ENCODE data around the gene FEM1A. TPM values are rescaled to one million over a fixed set of nuclear protein-coding genes. Genes with fewer than 3 reads are reported as not detected.

FEM1A gene
- total RNA-seq, 5 donors from 2014 or later (not counting 1 experiment from before 2014, with no cell fraction given) = 9.7 to 17.7 (median 16.1) TPM

DNA sequence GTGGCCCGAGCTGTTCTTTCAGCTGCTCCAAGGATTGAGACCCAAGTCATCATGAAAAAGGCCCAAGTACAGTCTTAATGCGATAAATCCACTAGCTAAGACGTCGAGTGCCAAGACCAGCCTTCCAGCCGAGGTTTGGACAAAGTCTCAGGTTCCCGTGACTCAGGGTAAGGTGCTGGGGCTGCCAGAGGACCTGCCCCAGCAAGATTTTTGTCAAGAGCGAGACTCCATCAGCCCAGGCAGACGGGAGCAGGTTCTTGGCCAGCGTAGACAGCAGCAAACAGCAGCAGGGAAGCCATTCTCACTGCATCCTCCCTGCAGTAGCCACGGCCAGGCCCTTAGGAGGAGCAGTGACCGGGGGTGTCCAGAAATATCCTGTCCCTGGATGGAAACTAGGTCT lies 3.4 kb downstream of the FEM1A start:
- Mint-ChIP-seq H3K9me3 (no peaks in the 10 kb centered on the region), H3K4me1 (peaks cover 26 to 46% (median 44%) of the 10 kb centered on the region in 3 donors), H3K27ac (no peak overlapping the region), H3K27me3 (no peaks in the 10 kb centered on the region), H3K36me3 (peaks cover 27% of the 10 kb centered on the region), H3K4me3 (no peak overlapping the region)
- ATAC-seq (replicated peaks in 1 of 4) (no peak), DNase-seq (no peak)
- Histone ChIP-seq H3K4me3 (ENCODE audit: control insufficient read depth in 1 of 2, extremely low read depth in 1 of 2, low read length in 1 of 2) (no peak overlapping the region), H3K27ac (ENCODE audit: low read length) (no peak overlapping the region), H3K27me3 (replicated peaks in 1 of 2; ENCODE audit: control insufficient read depth in 2 of 2, extremely low read depth in 1 of 2, insufficient read depth in 2 of 2, low read length in 1 of 2) (no peaks in the 10 kb centered on the region), H3K36me3 (ENCODE audit: control insufficient read depth in 2 of 2, extremely low read depth in 1 of 2, insufficient read depth in 1 of 2, low read length in 1 of 2) (peaks cover 10 to 47% of the 10 kb centered on the region in 2 donors), H3K4me1 (ENCODE audit: control insufficient read depth in 1 of 2, extremely low read depth in 1 of 2, insufficient read depth in 2 of 2, low read length in 2 of 2) (peaks cover 3 to 44% of the 10 kb centered on the region in 2 experiments), H3K9me3 (no peaks in the 10 kb centered on the region)
- POLR2A ChIA-PET = no interaction called here
- CTCF ChIA-PET = interaction anchor here in 1 of 2 donors (0.7 kb wide), 1 partner anchor 47 kb away, joined by 3 read pairs; no protein-coding TSS in a partner anchor
- WGBS (ENCODE audit: insufficient coverage) = 90% methylated on average over 9 of the region's 11 CpGs

DNA sequence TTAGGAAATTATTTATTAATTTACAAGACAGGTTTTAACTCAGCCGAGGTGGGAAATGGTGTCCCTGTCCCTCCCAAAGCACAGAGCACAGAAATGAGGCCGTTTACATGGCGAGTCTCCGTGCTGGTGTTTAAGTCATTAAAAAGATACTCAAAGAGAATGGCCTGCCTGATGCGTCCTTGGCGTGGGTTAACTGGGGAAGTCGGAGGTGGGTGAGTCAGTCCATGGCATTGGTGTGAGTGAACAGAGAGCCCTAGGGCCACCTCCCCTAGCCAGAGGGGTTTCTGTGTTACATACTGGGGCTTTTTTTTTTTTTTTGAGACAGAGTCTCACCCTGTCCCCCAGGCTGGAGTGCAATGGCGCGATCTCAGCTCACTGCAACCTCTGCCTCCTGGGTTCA lies 3.9 kb downstream of the FEM1A start:
- no peak for DNase-seq
- Histone ChIP-seq H3K4me1 (ENCODE audit: control insufficient read depth in 1 of 2, extremely low read depth in 1 of 2, insufficient read depth in 2 of 2, low read length in 2 of 2) (peaks cover 3 to 44% of the 10 kb centered on the region in 2 experiments), H3K9me3 (no peaks in the 10 kb centered on the region), H3K36me3 (ENCODE audit: control insufficient read depth in 2 of 2, extremely low read depth in 1 of 2, insufficient read depth in 1 of 2, low read length in 1 of 2) (peaks cover 10 to 49% of the 10 kb centered on the region in 2 donors), H3K27ac (ENCODE audit: low read length) (no peak overlapping the region), H3K4me3 (ENCODE audit: control insufficient read depth in 1 of 2, extremely low read depth in 1 of 2, low read length in 1 of 2) (no peak overlapping the region), H3K27me3 (replicated peaks in 1 of 2; ENCODE audit: control insufficient read depth in 2 of 2, extremely low read depth in 1 of 2, insufficient read depth in 2 of 2, low read length in 1 of 2) (no peaks in the 10 kb centered on the region)
- no peaks in the 10 kb centered on the region for H3K27me3 Mint-ChIP-seq
- no peak overlapping the region for H3K4me3 Mint-ChIP-seq
- peaks cover 26 to 46% (median 44%) of the 10 kb centered on the region in 3 donors for H3K4me1 Mint-ChIP-seq
- ChIA-PET CTCF (no interaction called here), POLR2A (no interaction called here)
- H3K36me3 Mint-ChIP-seq = peaks cover 28% of the 10 kb centered on the region
- WGBS (ENCODE audit: insufficient coverage) = no CpG with 5 or more reads among the region's 9 CpGs
- H3K27ac Mint-ChIP-seq = no peak overlapping the region
- ATAC-seq (replicated peaks in 1 of 4) = no peak
- H3K9me3 Mint-ChIP-seq = no peaks in the 10 kb centered on the region

- POLR2A ChIA-PET = interaction anchor here in 1 of 2 donors (0.7 kb wide), 1 partner anchor 1038 kb away, joined by 3 read pairs; the partner anchor contains the start of gene MRPL54
- Mint-ChIP-seq H3K9me3 (no peaks in the 10 kb centered on the region), H3K4me3 (no peak overlapping the region), H3K27me3 (no peaks in the 10 kb centered on the region), H3K36me3 (peaks cover 14% of the 10 kb centered on the region), H3K27ac (no peak overlapping the region), H3K4me1 (peaks cover 10 to 12% (median 12%) of the 10 kb centered on the region in 3 donors)
- DNase-seq (no peak), ATAC-seq (replicated peaks in 1 of 4) (no peak)
- Histone ChIP-seq H3K27ac (ENCODE audit: low read length) (no peak overlapping the region), H3K36me3 (ENCODE audit: control insufficient read depth in 2 of 2, extremely low read depth in 1 of 2, insufficient read depth in 1 of 2, low read length in 1 of 2) (peaks cover 4 to 18% of the 10 kb centered on the region in 2 donors), H3K4me3 (ENCODE audit: control insufficient read depth in 1 of 2, extremely low read depth in 1 of 2, low read length in 1 of 2) (no peak overlapping the region), H3K27me3 (replicated peaks in 1 of 2; ENCODE audit: control insufficient read depth in 2 of 2, extremely low read depth in 1 of 2, insufficient read depth in 2 of 2, low read length in 1 of 2) (no peaks in the 10 kb centered on the region), H3K4me1 (ENCODE audit: control insufficient read depth in 1 of 2, extremely low read depth in 1 of 2, insufficient read depth in 2 of 2, low read length in 2 of 2) (peaks cover 0 to 10% of the 10 kb centered on the region in 2 experiments), H3K9me3 (no peaks in the 10 kb centered on the region)
- WGBS (ENCODE audit: insufficient coverage) = 92% methylated on average over 20 of the region's 23 CpGs
- CTCF ChIA-PET = interaction anchor here in 1 of 2 donors (0.6 kb wide), 1 partner anchor 58 kb away, joined by 6 read pairs; no protein-coding TSS in a partner anchor
Observed at GRCh38 chr19:4800591-4801081, 9.1 kb downstream of the FEM1A start.

DNA sequence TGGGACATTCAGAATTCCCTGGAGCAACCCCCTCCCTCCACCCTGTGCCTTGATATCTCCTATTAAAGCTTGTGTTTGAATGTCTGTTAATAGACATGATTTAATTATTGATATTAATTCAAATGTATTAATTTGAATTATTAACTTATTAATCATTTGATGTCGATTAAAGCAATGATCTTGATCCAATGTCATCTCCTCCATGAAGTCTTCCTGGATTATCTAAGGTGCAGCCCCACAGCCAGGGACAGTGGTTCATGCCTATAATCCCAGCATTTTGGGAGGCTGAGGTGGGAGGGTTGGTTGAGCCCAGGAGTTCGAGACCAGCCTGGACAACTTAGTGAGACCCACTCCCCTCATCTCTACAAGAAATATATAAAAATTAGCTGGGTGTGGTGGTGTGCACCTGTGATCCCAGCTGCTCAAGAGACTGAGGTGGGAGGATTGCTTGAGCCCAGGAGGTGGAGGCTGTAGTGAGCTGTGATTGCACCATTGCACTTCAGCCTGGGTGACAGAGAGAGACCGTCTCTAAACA lies 9.6 kb downstream of the FEM1A start:
- ATAC-seq (replicated peaks in 1 of 4) (no peak), DNase-seq (no peak)
- H3K4me1 Mint-ChIP-seq = peaks cover 8 to 9% (median 9%) of the 10 kb centered on the region in 3 donors
- Histone ChIP-seq H3K36me3 (ENCODE audit: control insufficient read depth in 2 of 2, extremely low read depth in 1 of 2, insufficient read depth in 1 of 2, low read length in 1 of 2) (peaks cover 4 to 18% of the 10 kb centered on the region in 2 donors), H3K27me3 (replicated peaks in 1 of 2; ENCODE audit: control insufficient read depth in 2 of 2, extremely low read depth in 1 of 2, insufficient read depth in 2 of 2, low read length in 1 of 2) (no peaks in the 10 kb centered on the region), H3K4me3 (ENCODE audit: control insufficient read depth in 1 of 2, extremely low read depth in 1 of 2, low read length in 1 of 2) (no peak overlapping the region), H3K4me1 (ENCODE audit: control insufficient read depth in 1 of 2, extremely low read depth in 1 of 2, insufficient read depth in 2 of 2, low read length in 2 of 2) (peaks cover 0 to 10% of the 10 kb centered on the region in 2 experiments), H3K9me3 (no peaks in the 10 kb centered on the region), H3K27ac (ENCODE audit: low read length) (no peak overlapping the region)
- H3K36me3 Mint-ChIP-seq = peaks cover 14% of the 10 kb centered on the region
- WGBS (ENCODE audit: insufficient coverage) = no CpG with 5 or more reads among the region's 3 CpGs
- POLR2A ChIA-PET = no interaction called here
- CTCF ChIA-PET = interaction anchor here in 1 of 2 donors (0.7 kb wide), 1 partner anchor 156 kb away, joined by 3 read pairs; no protein-coding TSS in a partner anchor
- H3K4me3 Mint-ChIP-seq = no peak overlapping the region
- no peak overlapping the region for H3K27ac Mint-ChIP-seq
- H3K27me3 Mint-ChIP-seq = no peaks in the 10 kb centered on the region
- H3K9me3 Mint-ChIP-seq = no peaks in the 10 kb centered on the region

DNA sequence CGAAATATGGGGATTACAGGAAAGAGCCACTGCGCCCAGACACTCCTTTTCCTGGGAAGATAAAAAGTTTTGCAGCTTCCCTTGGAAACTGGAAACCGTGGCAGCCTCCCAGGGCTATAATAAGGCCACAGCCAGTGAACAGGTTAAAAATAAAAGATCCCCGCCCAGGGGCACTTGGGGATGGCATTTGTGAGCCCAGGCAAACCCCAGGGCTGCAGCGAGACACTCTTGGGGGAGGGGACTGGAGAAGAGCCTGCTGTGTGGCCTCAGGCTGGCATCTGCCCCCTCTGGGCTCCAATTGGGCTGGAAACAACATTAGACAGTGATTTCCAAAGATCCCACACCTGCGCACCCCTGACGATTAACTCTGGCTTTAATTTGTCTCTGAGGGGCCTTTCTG lies 11.2 kb downstream of the FEM1A start:
- H3K4me1 ChIP-seq (ENCODE audit: control insufficient read depth in 1 of 2, extremely low read depth in 1 of 2, insufficient read depth in 2 of 2, low read length in 2 of 2) = peaks cover 0 to 6% of the 10 kb centered on the region in 2 experiments
- no peaks in the 10 kb centered on the region for H3K9me3 ChIP-seq
- no peaks in the 10 kb centered on the region for H3K27me3 ChIP-seq (replicated peaks in 1 of 2; ENCODE audit: control insufficient read depth in 2 of 2, extremely low read depth in 1 of 2, insufficient read depth in 2 of 2, low read length in 1 of 2)
- peaks cover 0 to 4% of the 10 kb centered on the region in 2 donors for H3K36me3 ChIP-seq (ENCODE audit: control insufficient read depth in 2 of 2, extremely low read depth in 1 of 2, insufficient read depth in 1 of 2, low read length in 1 of 2)
- 92% methylated on average over 7 of the region's 7 CpGs for WGBS (ENCODE audit: insufficient coverage)
- no peak overlapping the region for H3K27ac ChIP-seq (ENCODE audit: low read length)
- H3K36me3 Mint-ChIP-seq = peaks cover 7% of the 10 kb centered on the region
- H3K27me3 Mint-ChIP-seq = no peaks in the 10 kb centered on the region
- no peak for DNase-seq
- H3K27ac Mint-ChIP-seq = no peak overlapping the region
- H3K9me3 Mint-ChIP-seq = no peaks in the 10 kb centered on the region
- H3K4me1 Mint-ChIP-seq = peaks cover 0 to 2% (median 0%) of the 10 kb centered on the region in 3 donors
- H3K4me3 ChIP-seq (ENCODE audit: control insufficient read depth in 1 of 2, extremely low read depth in 1 of 2, low read length in 1 of 2) = no peak overlapping the region
- CTCF ChIA-PET = no interaction called here
- POLR2A ChIA-PET = no interaction called here
- ATAC-seq (replicated peaks in 1 of 4) = no peak
- H3K4me3 Mint-ChIP-seq = no peak overlapping the region

- POLR2A ChIA-PET = no interaction called here
- Mint-ChIP-seq H3K4me3 (no peak overlapping the region), H3K36me3 (peaks cover 2% of the 10 kb centered on the region), H3K4me1 (no peaks in the 10 kb centered on the region), H3K27ac (no peak overlapping the region), H3K27me3 (no peaks in the 10 kb centered on the region), H3K9me3 (no peaks in the 10 kb centered on the region)
- Histone ChIP-seq H3K4me1 (ENCODE audit: control insufficient read depth in 1 of 2, extremely low read depth in 1 of 2, insufficient read depth in 2 of 2, low read length in 2 of 2) (peaks cover 0 to 6% of the 10 kb centered on the region in 2 experiments), H3K27ac (ENCODE audit: low read length) (no peak overlapping the region), H3K27me3 (replicated peaks in 1 of 2; ENCODE audit: control insufficient read depth in 2 of 2, extremely low read depth in 1 of 2, insufficient read depth in 2 of 2, low read length in 1 of 2) (no peaks in the 10 kb centered on the region), H3K9me3 (no peaks in the 10 kb centered on the region), H3K36me3 (ENCODE audit: control insufficient read depth in 2 of 2, extremely low read depth in 1 of 2, insufficient read depth in 1 of 2, low read length in 1 of 2) (peaks cover 0 to 3% of the 10 kb centered on the region in 2 donors), H3K4me3 (ENCODE audit: control insufficient read depth in 1 of 2, extremely low read depth in 1 of 2, low read length in 1 of 2) (no peak overlapping the region)
- ATAC-seq (replicated peaks in 1 of 4) (peak; percentile 77 to 96 (median 91)), DNase-seq (peak in 33 of 35 experiments; percentile 20 to 82 (median 52))
- CTCF ChIA-PET = interaction anchor here (0.6 to 1.5 kb wide), 4 partner anchors 20 to 72 kb away, joined by 3 to 4 read pairs (median 3); no protein-coding TSS in a partner anchor
- 59% methylated on average over 23 of the region's 33 CpGs for WGBS (ENCODE audit: insufficient coverage)
Observed at GRCh38 chr19:4803736-4804695, 12.5 kb downstream of the FEM1A start.

All from T-cell (primary cell).